GM12878 (cell line): Measurements from ENCODE around the gene TRIP12.

Source experiments
- ETV6 ChIP-seq, 2 experiments: fragments of 450-650 bp in 1 of 2; IDR thresholded peaks in 1 of 2; conservative IDR thresholded peaks in 1 of 2; 2 replicates each; pipeline ENCODE4 v1.6.1; 2014; ENCODE audit warnings: antibody characterized with exemption in 1 of 2, borderline replicate concordance in 1 of 2, low read depth in 1 of 2, mild to moderate bottlenecking in 1 of 2, moderate library complexity in 1 of 2
- EZH2 ChIP-seq: IDR thresholded peaks from 2 replicates; pipeline ENCODE4 v1.6.1; 2012; ENCODE audit warnings: low read depth, mild to moderate bottlenecking, control low read depth, inconsistent platforms, low read length, borderline replicate concordance; ENCODE audit not compliant: control insufficient read depth
- NFIC ChIP-seq: IDR thresholded peaks from 2 replicates; pipeline ENCODE4 v1.6.1; 2012; ENCODE audit warnings: low read depth, mild to moderate bottlenecking, inconsistent platforms, low read length, moderate library complexity
- POLR2A ChIP-seq: IDR thresholded peaks from 2 replicates; pipeline ENCODE4 v1.6.1; 2011; ENCODE audit warnings: low read depth, mild to moderate bottlenecking, low read length
- SP1 ChIP-seq: IDR thresholded peaks from one replicate; pipeline ENCODE4 v1.6.1; 2011; ENCODE audit warnings: low read depth, low read length
- TF ChIP-seq, protein P1 (sequence below), 3 experiments: IDR thresholded peaks in 2 of 3; conservative IDR thresholded peaks in 1 of 3; 2 replicates each; pipeline ENCODE4 v1.5.1; 2011; ENCODE audit warnings: low read depth in 3 of 3, low read length in 3 of 3, mild to moderate bottlenecking in 3 of 3, control low read depth in 2 of 3, moderate library complexity in 2 of 3, inconsistent platforms in 1 of 3, mixed read lengths in 1 of 3; ENCODE audit not compliant: control insufficient read depth in 2 of 3, insufficient read depth in 1 of 3; ENCODE audit errors: extremely low read depth in 1 of 3
- TF ChIP-seq, protein P2 (sequence below): fragments of 450-650 bp; IDR thresholded peaks from 2 replicates; pipeline ENCODE4 v1.6.1; 2017; ENCODE audit warnings: mild to moderate bottlenecking, low read depth, inconsistent platforms; ENCODE audit not compliant: poor library complexity, severe bottlenecking
- TF ChIP-seq, protein P3 (sequence below): IDR thresholded peaks from 2 replicates; pipeline ENCODE4 v1.6.1; 2011; ENCODE audit warnings: borderline replicate concordance, low read depth, mild to moderate bottlenecking, moderate library complexity, mixed read lengths, low read length; ENCODE audit not compliant: insufficient read depth; ENCODE audit errors: extremely low read length

DNA sequence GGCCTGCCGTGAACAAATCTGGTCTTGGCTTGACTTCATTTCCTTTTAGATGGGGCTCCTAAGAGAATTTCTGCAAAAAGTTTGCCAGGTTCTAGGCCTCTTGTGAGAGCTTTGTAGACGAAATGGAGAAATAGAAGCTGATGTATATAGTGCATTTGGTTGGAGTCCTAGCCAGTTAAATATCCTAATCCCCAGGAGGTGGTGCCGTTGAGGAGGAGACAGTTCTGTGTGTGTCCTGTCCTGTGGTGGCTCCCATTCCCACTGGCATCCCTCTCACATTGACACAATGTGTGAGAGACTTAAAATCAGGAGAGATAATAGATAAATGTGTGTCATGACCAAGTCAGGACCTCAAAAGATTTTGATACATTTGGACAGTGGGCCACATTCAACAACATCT is 172.9 kb downstream of the TRIP12 start:
- TF ChIP-seq, protein P1, sequence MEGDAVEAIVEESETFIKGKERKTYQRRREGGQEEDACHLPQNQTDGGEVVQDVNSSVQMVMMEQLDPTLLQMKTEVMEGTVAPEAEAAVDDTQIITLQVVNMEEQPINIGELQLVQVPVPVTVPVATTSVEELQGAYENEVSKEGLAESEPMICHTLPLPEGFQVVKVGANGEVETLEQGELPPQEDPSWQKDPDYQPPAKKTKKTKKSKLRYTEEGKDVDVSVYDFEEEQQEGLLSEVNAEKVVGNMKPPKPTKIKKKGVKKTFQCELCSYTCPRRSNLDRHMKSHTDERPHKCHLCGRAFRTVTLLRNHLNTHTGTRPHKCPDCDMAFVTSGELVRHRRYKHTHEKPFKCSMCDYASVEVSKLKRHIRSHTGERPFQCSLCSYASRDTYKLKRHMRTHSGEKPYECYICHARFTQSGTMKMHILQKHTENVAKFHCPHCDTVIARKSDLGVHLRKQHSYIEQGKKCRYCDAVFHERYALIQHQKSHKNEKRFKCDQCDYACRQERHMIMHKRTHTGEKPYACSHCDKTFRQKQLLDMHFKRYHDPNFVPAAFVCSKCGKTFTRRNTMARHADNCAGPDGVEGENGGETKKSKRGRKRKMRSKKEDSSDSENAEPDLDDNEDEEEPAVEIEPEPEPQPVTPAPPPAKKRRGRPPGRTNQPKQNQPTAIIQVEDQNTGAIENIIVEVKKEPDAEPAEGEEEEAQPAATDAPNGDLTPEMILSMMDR (IDR thresholded peaks at IDR 0.05 in 2 of 3, conservative IDR thresholded peaks at IDR 0.05 in 1 of 3; ENCODE audit: control insufficient read depth in 2 of 3, extremely low read depth in 1 of 3, insufficient read depth in 1 of 3, low read depth in 3 of 3, low read length in 3 of 3): no peak; a peak in 1 of 6 replicates
- TF ChIP-seq POLR2A (no peak), EZH2 (no peak), SP1 (no peak), NFIC (no peak), ETV6 (conservative IDR thresholded peaks at IDR 0.05 in 1 of 2, IDR thresholded peaks at IDR 0.05 in 1 of 2; ENCODE audit: borderline replicate concordance in 1 of 2, low read depth in 1 of 2) (no peak)
- TF ChIP-seq, protein P2, sequence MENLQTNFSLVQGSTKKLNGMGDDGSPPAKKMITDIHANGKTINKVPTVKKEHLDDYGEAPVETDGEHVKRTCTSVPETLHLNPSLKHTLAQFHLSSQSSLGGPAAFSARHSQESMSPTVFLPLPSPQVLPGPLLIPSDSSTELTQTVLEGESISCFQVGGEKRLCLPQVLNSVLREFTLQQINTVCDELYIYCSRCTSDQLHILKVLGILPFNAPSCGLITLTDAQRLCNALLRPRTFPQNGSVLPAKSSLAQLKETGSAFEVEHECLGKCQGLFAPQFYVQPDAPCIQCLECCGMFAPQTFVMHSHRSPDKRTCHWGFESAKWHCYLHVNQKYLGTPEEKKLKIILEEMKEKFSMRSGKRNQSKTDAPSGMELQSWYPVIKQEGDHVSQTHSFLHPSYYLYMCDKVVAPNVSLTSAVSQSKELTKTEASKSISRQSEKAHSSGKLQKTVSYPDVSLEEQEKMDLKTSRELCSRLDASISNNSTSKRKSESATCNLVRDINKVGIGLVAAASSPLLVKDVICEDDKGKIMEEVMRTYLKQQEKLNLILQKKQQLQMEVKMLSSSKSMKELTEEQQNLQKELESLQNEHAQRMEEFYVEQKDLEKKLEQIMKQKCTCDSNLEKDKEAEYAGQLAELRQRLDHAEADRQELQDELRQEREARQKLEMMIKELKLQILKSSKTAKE: no peak
- TF ChIP-seq, protein P3, sequence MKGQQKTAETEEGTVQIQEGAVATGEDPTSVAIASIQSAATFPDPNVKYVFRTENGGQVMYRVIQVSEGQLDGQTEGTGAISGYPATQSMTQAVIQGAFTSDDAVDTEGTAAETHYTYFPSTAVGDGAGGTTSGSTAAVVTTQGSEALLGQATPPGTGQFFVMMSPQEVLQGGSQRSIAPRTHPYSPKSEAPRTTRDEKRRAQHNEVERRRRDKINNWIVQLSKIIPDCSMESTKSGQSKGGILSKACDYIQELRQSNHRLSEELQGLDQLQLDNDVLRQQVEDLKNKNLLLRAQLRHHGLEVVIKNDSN: no peak
